ENCODE data around the gene SYNJ1. TPM values are rescaled to one million over a fixed set of nuclear protein-coding genes. Genes with fewer than 3 reads are reported as not detected.

SYNJ1 gene
- total and polyA plus RNA-seq, 3 donors from 2014 or later = 20.9 to 22.7 (median 22.2) TPM

- WGBS, 2 donors = 94 to 100% methylated on average over 1 of the region's 1 CpG
- no peaks in the 10 kb centered on the region for H3K4me1 ChIP-seq
- TF ChIP-seq POLR2A (IDR thresholded peaks at IDR 0.05) (no peak), CTCF (IDR thresholded peaks at IDR 0.05) (no peak)
- no peak for DNase-seq
- H3K4me3 ChIP-seq = no peak overlapping the region
- intact Hi-C loops (cut with DNase I; ENCODE audit: low total_unique reads) = no loop called here
- no peaks in the 10 kb centered on the region for H3K36me3 ChIP-seq (ENCODE audit: low read depth, missing control alignments)
- H3K9me3 ChIP-seq = no peaks in the 10 kb centered on the region
- no peak overlapping the region for H3K27ac ChIP-seq
- H3K27me3 ChIP-seq = no peaks in the 10 kb centered on the region
These were observed 28.3 kb upstream of the SYNJ1 start for GRCh38 chr21:32756096-32756495.

GRCh38 chr21:32753818-32754585, 26.2 kb upstream of the SYNJ1 start:
- Histone ChIP-seq H3K4me3 (no peak overlapping the region), H3K27ac (no peak overlapping the region), H3K27me3 (no peaks in the 10 kb centered on the region), H3K4me1 (no peaks in the 10 kb centered on the region), H3K36me3 (ENCODE audit: low read depth, missing control alignments) (no peaks in the 10 kb centered on the region), H3K9me3 (no peaks in the 10 kb centered on the region)
- intact Hi-C loops (cut with DNase I; ENCODE audit: low total_unique reads) = no loop called here
- WGBS, 2 donors = 89 to 93% methylated on average over 6 of the region's 6 CpGs
- TF ChIP-seq POLR2A (IDR thresholded peaks at IDR 0.05) (no peak), CTCF (IDR thresholded peaks at IDR 0.05) (no peak)
- DNase-seq = no peak

- Histone ChIP-seq H3K27ac (no peak overlapping the region), H3K27me3 (no peaks in the 10 kb centered on the region), H3K4me3 (no peak overlapping the region), H3K9me3 (no peaks in the 10 kb centered on the region), H3K4me1 (no peaks in the 10 kb centered on the region), H3K36me3 (ENCODE audit: low read depth, missing control alignments) (no peaks in the 10 kb centered on the region)
- no peak for DNase-seq
- intact Hi-C loops (cut with DNase I; ENCODE audit: low total_unique reads) = no loop called here
- TF ChIP-seq POLR2A (IDR thresholded peaks at IDR 0.05) (no peak), CTCF (IDR thresholded peaks at IDR 0.05) (no peak)
These were observed 22.6 kb upstream of the SYNJ1 start for GRCh38 chr21:32750405-32750804.

GRCh38 chr21:32749662-32750061, 21.8 kb upstream of the SYNJ1 start:
- no peaks in the 10 kb centered on the region for H3K36me3 ChIP-seq (ENCODE audit: low read depth, missing control alignments)
- intact Hi-C loops (cut with DNase I; ENCODE audit: low total_unique reads) = no loop called here
- H3K9me3 ChIP-seq = no peaks in the 10 kb centered on the region
- H3K4me3 ChIP-seq = no peak overlapping the region
- H3K27me3 ChIP-seq = no peaks in the 10 kb centered on the region
- TF ChIP-seq POLR2A (IDR thresholded peaks at IDR 0.05) (no peak), CTCF (IDR thresholded peaks at IDR 0.05) (no peak)
- no peaks in the 10 kb centered on the region for H3K4me1 ChIP-seq
- H3K27ac ChIP-seq = no peak overlapping the region
- no peak for DNase-seq

- no peak for TF ChIP-seq CTCF (IDR thresholded peaks at IDR 0.05)
- no peak for TF ChIP-seq POLR2A (IDR thresholded peaks at IDR 0.05)
- Histone ChIP-seq H3K27ac (no peak overlapping the region), H3K36me3 (ENCODE audit: low read depth, missing control alignments) (no peaks in the 10 kb centered on the region), H3K4me1 (no peaks in the 10 kb centered on the region), H3K27me3 (no peaks in the 10 kb centered on the region), H3K9me3 (no peaks in the 10 kb centered on the region), H3K4me3 (no peak overlapping the region)
- no peak for DNase-seq
- WGBS, 2 donors = 49 to 58% methylated on average over 5 of the region's 5 CpGs
- intact Hi-C loops (cut with DNase I; ENCODE audit: low total_unique reads) = no loop called here
These were observed 20.7 kb upstream of the SYNJ1 start for GRCh38 chr21:32748529-32748928.
